ENCODE results near the gene REP15.

DNA sequence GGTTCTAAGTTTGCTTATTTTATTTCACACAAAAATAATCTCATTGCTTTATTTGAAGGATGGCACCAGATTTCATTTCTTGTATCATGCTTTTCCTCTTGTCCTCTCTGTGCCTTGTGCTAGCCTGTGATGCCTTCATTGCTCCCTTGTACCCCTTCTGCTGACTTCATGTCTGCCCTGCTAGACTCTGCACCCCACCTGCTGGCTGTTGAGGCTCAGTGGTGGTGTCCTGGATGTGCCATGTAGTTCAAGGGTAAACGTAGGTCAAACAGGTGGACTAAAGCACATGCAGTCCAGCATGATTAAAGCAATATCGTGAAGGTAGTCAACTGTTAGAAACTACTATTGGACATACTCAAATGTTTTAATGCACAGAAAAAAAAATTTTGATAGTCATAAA lies 36.0 kb downstream of the REP15 start:
- TF ChIP-seq, protein P1, sequence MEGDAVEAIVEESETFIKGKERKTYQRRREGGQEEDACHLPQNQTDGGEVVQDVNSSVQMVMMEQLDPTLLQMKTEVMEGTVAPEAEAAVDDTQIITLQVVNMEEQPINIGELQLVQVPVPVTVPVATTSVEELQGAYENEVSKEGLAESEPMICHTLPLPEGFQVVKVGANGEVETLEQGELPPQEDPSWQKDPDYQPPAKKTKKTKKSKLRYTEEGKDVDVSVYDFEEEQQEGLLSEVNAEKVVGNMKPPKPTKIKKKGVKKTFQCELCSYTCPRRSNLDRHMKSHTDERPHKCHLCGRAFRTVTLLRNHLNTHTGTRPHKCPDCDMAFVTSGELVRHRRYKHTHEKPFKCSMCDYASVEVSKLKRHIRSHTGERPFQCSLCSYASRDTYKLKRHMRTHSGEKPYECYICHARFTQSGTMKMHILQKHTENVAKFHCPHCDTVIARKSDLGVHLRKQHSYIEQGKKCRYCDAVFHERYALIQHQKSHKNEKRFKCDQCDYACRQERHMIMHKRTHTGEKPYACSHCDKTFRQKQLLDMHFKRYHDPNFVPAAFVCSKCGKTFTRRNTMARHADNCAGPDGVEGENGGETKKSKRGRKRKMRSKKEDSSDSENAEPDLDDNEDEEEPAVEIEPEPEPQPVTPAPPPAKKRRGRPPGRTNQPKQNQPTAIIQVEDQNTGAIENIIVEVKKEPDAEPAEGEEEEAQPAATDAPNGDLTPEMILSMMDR (IDR thresholded peaks at IDR 0.05) = no peak
- TF ChIP-seq POLR2AphosphoS5 (IDR thresholded peaks at IDR 0.05) (no peak), POLR2A (IDR thresholded peaks at IDR 0.05) (no peak)
